RWPE1 (cell line): ENCODE data around the gene VMO1.

Source experiments
- CTCF ChIA-PET: fragments of 350-600 bp; sonication (Branson Sonifier 250); formaldehyde crosslinking; extraction: SDS; loops from one replicate; lab custom pipeline; 2021; lab: Yijun Ruan, JAX
- POLR2A ChIA-PET: fragments of 400-600 bp; formaldehyde crosslinking; extraction: SDS; loops from one replicate; lab custom pipeline; 2020; ENCODE audit warnings: antibody characterized with exemption; ENCODE audit not compliant: low non-redundant PET; lab: Yijun Ruan, JAX
- DNase-seq: peaks from one replicate; pipeline ENCODE4 v3.0.0; 2012; ENCODE audit warnings: low spot score
- H3K27ac ChIP-seq: fragments of 450-650 bp; 2 replicates; pipeline ENCODE4 v1.5.1; 2017
- CTCF ChIP-seq: fragments of 450-650 bp; conservative IDR thresholded peaks from 2 replicates; pipeline ENCODE4 v1.5.1; 2017; ENCODE audit warnings: low read depth, mild to moderate bottlenecking

VMO1 gene

GRCh38 chr17:4811471-4811870, 25.3 kb upstream of the VMO1 start:
- no peak for TF ChIP-seq CTCF
- no peak overlapping the region; the same call in 1 of the 2 replicates for H3K27ac ChIP-seq
- no peak for DNase-seq
- ChIA-PET CTCF (interaction anchor here (1.1 kb wide), 1 partner anchor 22 kb away, joined by 3 read pairs; no protein-coding TSS in a partner anchor), POLR2A (interaction anchor here (0.6 kb wide), 1 partner anchor 23 kb away, joined by 3 read pairs; the partner anchor contains the start of gene GLTPD2)

GRCh38 chr17:4810696-4811290, 24.6 kb upstream of the VMO1 start:
- peak overlapping the region; percentile 73 for H3K27ac ChIP-seq
- ChIA-PET CTCF (interaction anchor here (0.7 to 1.1 kb wide), 2 partner anchors 21 to 56 kb away, joined by 3 read pairs; no protein-coding TSS in a partner anchor), POLR2A (no interaction called here)
- DNase-seq, result no peak
- TF ChIP-seq CTCF, result no peak

GRCh38 chr17:4808378-4808767, 22.2 kb upstream of the VMO1 start:
- no peak for TF ChIP-seq CTCF
- no peak for DNase-seq
- ChIA-PET POLR2A (interaction anchor here (0.7 kb wide), 1 partner anchor 44 kb away, joined by 4 read pairs; no protein-coding TSS in a partner anchor), CTCF (interaction anchor here (1.5 kb wide), 1 partner anchor 11 kb away, joined by 6 read pairs; no protein-coding TSS in a partner anchor)
- peak overlapping the region; percentile 73 for H3K27ac ChIP-seq

- ChIA-PET POLR2A (no interaction called here), CTCF (interaction anchor here (0.5 to 1.8 kb wide), 4 partner anchors 18 to 77 kb away, joined by 3 to 8 read pairs (median 4); partner anchors contain the start of gene MED11)
- H3K27ac ChIP-seq, result peak overlapping the region; percentile 73
- no peak for TF ChIP-seq CTCF
- DNase-seq, result no peak
Observed at GRCh38 chr17:4807605-4808377, 21.6 kb upstream of the VMO1 start.

- DNase-seq, result peak; percentile 95
- ChIA-PET POLR2A (interaction anchor here (0.6 kb wide), 1 partner anchor 10 kb away, joined by 4 read pairs; no protein-coding TSS in a partner anchor), CTCF (interaction anchor here (0.5 to 1.8 kb wide), 6 partner anchors 17 to 81 kb away, joined by 3 to 8 read pairs (median 4); partner anchors contain the start of gene MED11)
- H3K27ac ChIP-seq, result peak within 1 kb of the TSS; percentile 73
- TF ChIP-seq CTCF, result no peak
Observed at GRCh38 chr17:4806777-4807604, 20.8 kb upstream of the VMO1 start, which contains the start of gene PLD2. PLD2 (plus strand) TSS chr17:4807152; CDS start chr17:4807773, 621 bp downstream.

- POLR2A ChIA-PET, result interaction anchor here (0.6 kb wide), 1 partner anchor 11 kb away, joined by 4 read pairs; no protein-coding TSS in a partner anchor
- TF ChIP-seq CTCF, result no peak
- CTCF ChIA-PET, result interaction anchor here (0.6 to 1.8 kb wide), 4 partner anchors 16 to 82 kb away, joined by 3 to 8 read pairs (median 4); partner anchors contain the start of gene MED11
- DNase-seq, result no peak
- peak overlapping the region; percentile 73 for H3K27ac ChIP-seq
Observed at GRCh38 chr17:4806456-4806776, 20.3 kb upstream of the VMO1 start.
